ENCODE measurements around the gene SLC2A13.

SLC2A13 gene

GRCh38 chr12:40105515-40106201 lies at the start of gene SLC2A13:
SLC2A13 (minus strand) TSS chr12:40106081; CDS start chr12:40105808, 273 bp downstream.
- in situ Hi-C loops (cut with MboI; ENCODE audit: low sequenced_read_pairs): no loop called here

- in situ Hi-C loops (cut with MboI; ENCODE audit: low sequenced_read_pairs): loop anchor here (25.0 kb wide), 1 partner anchor 158 kb away; no protein-coding TSS in a partner anchor
These were observed 48.5 kb upstream of the SLC2A13 start for GRCh38 chr12:40154381-40154780.

- in situ Hi-C loops (cut with MboI; ENCODE audit: low sequenced_read_pairs): loop anchor here (25.0 kb wide), 1 partner anchor 159 kb away; no protein-coding TSS in a partner anchor
These were observed 47.6 kb upstream of the SLC2A13 start for GRCh38 chr12:40153432-40153831.

GRCh38 chr12:40152783-40153383 lies 47.0 kb upstream of the SLC2A13 start:
- in situ Hi-C loops (cut with MboI; ENCODE audit: low sequenced_read_pairs): loop anchor here (25.0 kb wide), 1 partner anchor 159 kb away; no protein-coding TSS in a partner anchor

- in situ Hi-C loops (cut with MboI; ENCODE audit: low sequenced_read_pairs): loop anchor here (25.0 kb wide), 1 partner anchor 163 kb away; no protein-coding TSS in a partner anchor
These were observed 43.9 kb upstream of the SLC2A13 start for GRCh38 chr12:40149673-40150260.

GRCh38 chr12:40146800-40147797 lies 41.2 kb upstream of the SLC2A13 start:
- in situ Hi-C loops (cut with MboI; ENCODE audit: low sequenced_read_pairs): no loop called here

- in situ Hi-C loops (cut with MboI; ENCODE audit: low sequenced_read_pairs): no loop called here
These were observed 40.0 kb upstream of the SLC2A13 start for GRCh38 chr12:40145896-40146295.

GRCh38 chr12:40144023-40144422 lies 38.1 kb upstream of the SLC2A13 start:
- in situ Hi-C loops (cut with MboI; ENCODE audit: low sequenced_read_pairs): no loop called here

- in situ Hi-C loops (cut with MboI; ENCODE audit: low sequenced_read_pairs): no loop called here
These were observed 36.3 kb upstream of the SLC2A13 start for GRCh38 chr12:40142001-40142744.

GRCh38 chr12:40138526-40138925 lies 32.6 kb upstream of the SLC2A13 start:
- in situ Hi-C loops (cut with MboI; ENCODE audit: low sequenced_read_pairs): no loop called here

- in situ Hi-C loops (cut with MboI; ENCODE audit: low sequenced_read_pairs): no loop called here
These were observed 31.4 kb upstream of the SLC2A13 start for GRCh38 chr12:40137252-40137651.

GRCh38 chr12:40127408-40127807 lies 21.5 kb upstream of the SLC2A13 start:
- in situ Hi-C loops (cut with MboI; ENCODE audit: low sequenced_read_pairs): no loop called here

GRCh38 chr12:40123496-40123895 lies 17.6 kb upstream of the SLC2A13 start:
- in situ Hi-C loops (cut with MboI; ENCODE audit: low sequenced_read_pairs): no loop called here

GRCh38 chr12:40122842-40123241 lies 17.0 kb upstream of the SLC2A13 start:
- in situ Hi-C loops (cut with MboI; ENCODE audit: low sequenced_read_pairs): no loop called here

GRCh38 chr12:40117818-40118217 lies 11.9 kb upstream of the SLC2A13 start:
- in situ Hi-C loops (cut with MboI; ENCODE audit: low sequenced_read_pairs): no loop called here

GRCh38 chr12:40110586-40110985 lies 4.7 kb upstream of the SLC2A13 start:
- in situ Hi-C loops (cut with MboI; ENCODE audit: low sequenced_read_pairs): no loop called here

- in situ Hi-C loops (cut with MboI; ENCODE audit: low sequenced_read_pairs): no loop called here
These were observed 2.1 kb upstream of the SLC2A13 start for GRCh38 chr12:40107803-40108620.

GRCh38 chr12:40107098-40107802 lies 1.4 kb upstream of the SLC2A13 start:
- in situ Hi-C loops (cut with MboI; ENCODE audit: low sequenced_read_pairs): no loop called here

- in situ Hi-C loops (cut with MboI; ENCODE audit: low sequenced_read_pairs): no loop called here
These were observed 774 bp upstream of the SLC2A13 start for GRCh38 chr12:40106655-40107054.

All from HL-60/S4 treated with phorbol 12-myristate 13-acetate at 8.2 ng/mL for 4 days and 3 days (cell line).